ENCODE measurements around the gene CELSR1. TPM values are rescaled to one million over a fixed set of nuclear protein-coding genes. Genes with fewer than 3 reads are reported as not detected.

CELSR1 gene
- total and polyA plus RNA-seq, 2 of the 13 experiments (the other 11 are each of a cell fraction or from before 2014, with no cell fraction given), result 0.78 to 1.8 TPM

DNA sequence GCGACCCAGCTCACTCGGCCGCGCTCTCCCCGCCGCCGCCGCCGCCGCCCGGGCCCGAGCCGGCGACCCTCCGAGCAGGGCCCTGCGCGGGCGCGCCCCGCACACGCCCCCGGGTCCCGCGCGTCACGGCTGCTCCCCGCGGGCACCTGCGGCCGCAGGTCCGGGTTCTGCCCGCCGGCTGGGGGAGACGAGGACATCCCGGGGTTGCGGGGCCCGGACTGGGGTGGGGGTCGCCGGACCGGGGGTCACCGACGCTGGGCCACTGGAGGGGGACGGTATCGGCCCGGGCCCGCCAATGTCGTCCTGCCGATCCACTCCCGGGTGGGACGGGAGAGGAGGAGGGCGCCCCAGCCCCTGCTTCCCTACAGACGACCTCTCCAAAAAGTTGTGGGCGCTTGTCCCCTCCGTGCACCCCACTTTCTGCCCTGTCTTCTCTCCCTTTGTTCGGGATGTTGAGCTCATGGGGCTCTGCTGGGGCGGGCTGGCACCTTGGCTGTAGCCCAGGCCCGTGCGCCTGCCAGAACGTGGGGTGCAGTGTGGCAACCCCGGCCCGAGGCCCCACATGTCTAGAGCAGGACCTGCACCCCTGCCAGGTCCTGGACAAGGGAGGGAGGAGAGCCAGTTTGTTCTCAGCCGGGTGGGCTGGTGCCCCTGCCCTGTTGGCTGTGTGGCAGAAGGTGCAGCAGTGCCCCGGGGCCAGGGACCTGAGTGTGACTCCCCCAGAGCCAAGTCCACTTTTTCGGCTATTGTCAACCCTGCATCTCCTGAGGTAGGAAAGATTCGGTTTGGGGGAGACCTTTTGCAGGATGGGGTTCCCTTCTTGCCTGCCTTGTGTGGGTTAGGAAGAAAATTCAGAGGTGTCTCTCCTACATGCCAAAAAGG, 40.2 kb upstream of the CELSR1 start:
- Histone ChIP-seq H3K79me2 (ENCODE audit: insufficient read depth, low read length) (peaks cover 21% of the 10 kb centered on the region), H3K27me3 (ENCODE audit: control insufficient read depth in 1 of 2, insufficient read depth in 2 of 2, low read length in 2 of 2) (peaks cover 0 to 11% of the 10 kb centered on the region in 2 experiments; a peak in 2 of 5 replicates), H3K4me3 (replicated peaks in 1 of 3; ENCODE audit: insufficient read depth in 1 of 3, low read depth in 2 of 3, low read length in 3 of 3) (peak overlapping the region; percentile 63 to 80 (median 64)), H2AFZ (ENCODE audit: low read length) (no peak overlapping the region), H3K4me1 (ENCODE audit: insufficient read depth, low read length) (peaks cover 84% of the 10 kb centered on the region), H3K36me3 (replicated peaks in 1 of 2; ENCODE audit: control insufficient read depth in 1 of 2, insufficient read depth in 2 of 2, low read length in 2 of 2) (no peaks in the 10 kb centered on the region), H4K20me1 (ENCODE audit: insufficient read depth, low read length) (peaks cover 6% of the 10 kb centered on the region), H3K9ac (ENCODE audit: insufficient read depth, low read depth, low read length) (peak overlapping the region; percentile 74), H3K27ac (ENCODE audit: extremely low read length, insufficient read depth, low read length) (no peak overlapping the region), H3K9me3 (ENCODE audit: low read length) (no peaks in the 10 kb centered on the region), H3K4me2 (ENCODE audit: low read depth, low read length) (peak overlapping the region; percentile 98)
- POLR2A ChIA-PET, result no interaction called here
- 0% methylated on average over 23 of the region's 65 CpGs for WGBS (ENCODE audit: low lambda C conversion rate)
- no peak for ATAC-seq
- in situ Hi-C loops (cut with HindIII; ENCODE audit: extremely low pct_ligation_motif_present, low pct_unique_long_range_greater_than_20kb) (no loop called here), intact Hi-C loops (cut with micrococcal nuclease; ENCODE audit: unreplicated experiment) (loop anchor here (5.0 to 10.0 kb wide), 2 partner anchors 75 to 157 kb away; partner anchors contain the start of gene CERK)
- no peak for FAIRE-seq
- CTCF ChIA-PET (ENCODE audit: low intra/inter-chr PET ratio, low total read pairs), result no interaction called here
- BruUV-seq (replicated peaks), result no TSS peak
- DNase-seq (ENCODE audit: low spot score), result no peak
- TF ChIP-seq SNAI1 (CRISPR knock-in tag; IDR thresholded peaks at IDR 0.05; ENCODE audit: borderline replicate concordance) (0 out of 2 replicates have a peak, but pooled peaks have one; percentile 34), NKX3-1 (CRISPR knock-in tag; IDR thresholded peaks at IDR 0.05) (no peak), TAF1 (CRISPR knock-in tag; IDR thresholded peaks at IDR 0.05) (no peak), RBFOX2 (IDR thresholded peaks at IDR 0.05; ENCODE audit: low read depth, low read length) (0 out of 2 replicates have a peak, but pooled peaks have one; percentile 14), ZNF225 (CRISPR knock-in tag; IDR thresholded peaks at IDR 0.05) (no peak), SRSF9 (IDR thresholded peaks at IDR 0.05; ENCODE audit: borderline replicate concordance, insufficient read depth, low read depth, low read length, poor library complexity, severe bottlenecking) (no peak), ZNF749 (CRISPR knock-in tag; IDR thresholded peaks at IDR 0.05; ENCODE audit: borderline replicate concordance) (0 out of 2 replicates have a peak, but pooled peaks have one; percentile 39), ONECUT2 (CRISPR knock-in tag; IDR thresholded peaks at IDR 0.05) (no peak), ZNF768 (CRISPR knock-in tag; IDR thresholded peaks at IDR 0.05) (no peak), SPEN (CRISPR knock-in tag; IDR thresholded peaks at IDR 0.05; ENCODE audit: low read depth) (peak; percentile 15; the same call in 1 of the 2 replicates), KDM4B (CRISPR knock-in tag; IDR thresholded peaks at IDR 0.05) (no peak), ARID2 (CRISPR knock-in tag; IDR thresholded peaks at IDR 0.05; ENCODE audit: borderline replicate concordance) (0 out of 2 replicates have a peak, but pooled peaks have one; percentile 52)
- TF ChIP-seq, protein P1, sequence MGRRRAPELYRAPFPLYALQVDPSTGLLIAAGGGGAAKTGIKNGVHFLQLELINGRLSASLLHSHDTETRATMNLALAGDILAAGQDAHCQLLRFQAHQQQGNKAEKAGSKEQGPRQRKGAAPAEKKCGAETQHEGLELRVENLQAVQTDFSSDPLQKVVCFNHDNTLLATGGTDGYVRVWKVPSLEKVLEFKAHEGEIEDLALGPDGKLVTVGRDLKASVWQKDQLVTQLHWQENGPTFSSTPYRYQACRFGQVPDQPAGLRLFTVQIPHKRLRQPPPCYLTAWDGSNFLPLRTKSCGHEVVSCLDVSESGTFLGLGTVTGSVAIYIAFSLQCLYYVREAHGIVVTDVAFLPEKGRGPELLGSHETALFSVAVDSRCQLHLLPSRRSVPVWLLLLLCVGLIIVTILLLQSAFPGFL (CRISPR knock-in tag; IDR thresholded peaks at IDR 0.05), result no peak
- TF ChIP-seq, protein P2, sequence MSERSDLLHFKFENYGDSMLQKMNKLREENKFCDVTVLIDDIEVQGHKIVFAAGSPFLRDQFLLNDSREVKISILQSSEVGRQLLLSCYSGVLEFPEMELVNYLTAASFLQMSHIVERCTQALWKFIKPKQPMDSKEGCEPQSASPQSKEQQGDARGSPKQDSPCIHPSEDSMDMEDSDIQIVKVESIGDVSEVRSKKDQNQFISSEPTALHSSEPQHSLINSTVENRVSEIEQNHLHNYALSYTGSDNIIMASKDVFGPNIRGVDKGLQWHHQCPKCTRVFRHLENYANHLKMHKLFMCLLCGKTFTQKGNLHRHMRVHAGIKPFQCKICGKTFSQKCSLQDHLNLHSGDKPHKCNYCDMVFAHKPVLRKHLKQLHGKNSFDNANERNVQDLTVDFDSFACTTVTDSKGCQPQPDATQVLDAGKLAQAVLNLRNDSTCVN (CRISPR knock-in tag; IDR thresholded peaks at IDR 0.05; ENCODE audit: borderline replicate concordance), result no peak
- TF ChIP-seq, protein P3, sequence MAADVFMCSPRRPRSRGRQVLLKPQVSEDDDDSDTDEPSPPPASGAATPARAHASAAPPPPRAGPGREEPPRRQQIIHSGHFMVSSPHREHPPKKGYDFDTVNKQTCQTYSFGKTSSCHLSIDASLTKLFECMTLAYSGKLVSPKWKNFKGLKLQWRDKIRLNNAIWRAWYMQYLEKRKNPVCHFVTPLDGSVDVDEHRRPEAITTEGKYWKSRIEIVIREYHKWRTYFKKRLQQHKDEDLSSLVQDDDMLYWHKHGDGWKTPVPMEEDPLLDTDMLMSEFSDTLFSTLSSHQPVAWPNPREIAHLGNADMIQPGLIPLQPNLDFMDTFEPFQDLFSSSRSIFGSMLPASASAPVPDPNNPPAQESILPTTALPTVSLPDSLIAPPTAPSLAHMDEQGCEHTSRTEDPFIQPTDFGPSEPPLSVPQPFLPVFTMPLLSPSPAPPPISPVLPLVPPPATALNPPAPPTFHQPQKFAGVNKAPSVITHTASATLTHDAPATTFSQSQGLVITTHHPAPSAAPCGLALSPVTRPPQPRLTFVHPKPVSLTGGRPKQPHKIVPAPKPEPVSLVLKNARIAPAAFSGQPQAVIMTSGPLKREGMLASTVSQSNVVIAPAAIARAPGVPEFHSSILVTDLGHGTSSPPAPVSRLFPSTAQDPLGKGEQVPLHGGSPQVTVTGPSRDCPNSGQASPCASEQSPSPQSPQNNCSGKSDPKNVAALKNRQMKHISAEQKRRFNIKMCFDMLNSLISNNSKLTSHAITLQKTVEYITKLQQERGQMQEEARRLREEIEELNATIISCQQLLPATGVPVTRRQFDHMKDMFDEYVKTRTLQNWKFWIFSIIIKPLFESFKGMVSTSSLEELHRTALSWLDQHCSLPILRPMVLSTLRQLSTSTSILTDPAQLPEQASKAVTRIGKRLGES (CRISPR knock-in tag; IDR thresholded peaks at IDR 0.05; ENCODE audit: borderline replicate concordance), result no peak
- TF ChIP-seq, protein P4, sequence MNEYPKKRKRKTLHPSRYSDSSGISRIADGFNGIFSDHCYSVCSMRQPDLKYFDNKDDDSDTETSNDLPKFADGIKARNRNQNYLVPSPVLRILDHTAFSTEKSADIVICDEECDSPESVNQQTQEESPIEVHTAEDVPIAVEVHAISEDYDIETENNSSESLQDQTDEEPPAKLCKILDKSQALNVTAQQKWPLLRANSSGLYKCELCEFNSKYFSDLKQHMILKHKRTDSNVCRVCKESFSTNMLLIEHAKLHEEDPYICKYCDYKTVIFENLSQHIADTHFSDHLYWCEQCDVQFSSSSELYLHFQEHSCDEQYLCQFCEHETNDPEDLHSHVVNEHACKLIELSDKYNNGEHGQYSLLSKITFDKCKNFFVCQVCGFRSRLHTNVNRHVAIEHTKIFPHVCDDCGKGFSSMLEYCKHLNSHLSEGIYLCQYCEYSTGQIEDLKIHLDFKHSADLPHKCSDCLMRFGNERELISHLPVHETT (CRISPR knock-in tag; conservative IDR thresholded peaks at IDR 0.05), result no peak
